B cell (primary cell): ENCODE data around the gene ST8SIA5. TPM values are rescaled to one million over a fixed set of nuclear protein-coding genes. Genes with fewer than 3 reads are reported as not detected.

Source experiments
- ATAC-seq: fragments of 200-7000 bp; cut with Tn5 transposase; one replicate; pipeline ENCODE4 v1.10.0; 2021; ENCODE audit warnings: low read depth, mild to moderate bottlenecking, moderate number of reproducible peaks, moderate library complexity
- CTCF ChIA-PET: fragments of 350-600 bp; sonication (Branson Sonifier 250); formaldehyde crosslinking; loops from one replicate; lab custom pipeline; 2021; ENCODE audit warnings: antibody characterized with exemption, inconsistent platforms; lab: Charles Lee
- POLR2A ChIA-PET: fragments of 350-600 bp; sonication (Branson Sonifier 250); formaldehyde crosslinking; loops from one replicate; lab custom pipeline; 2021; ENCODE audit warnings: antibody characterized with exemption; lab: Charles Lee
- DNase-seq: peaks from one replicate; pipeline ENCODE4 v3.0.0; 2013
- H2AFZ ChIP-seq: 2 replicates; pipeline ENCODE4 v1.6.1; 2012; ENCODE audit warnings: mild to moderate bottlenecking, low read depth, low read length; ENCODE audit not compliant: insufficient read depth, poor library complexity, severe bottlenecking
- H3K27ac ChIP-seq, 2 donors: 1 replicate in 1 of 2; 2 replicates in 1 of 2; pipeline ENCODE4 v1.5.1; 2012 to 2013; ENCODE audit warnings: low read length in 2 of 2, mild to moderate bottlenecking in 2 of 2, moderate library complexity in 1 of 2
- H3K27me3 ChIP-seq, 4 experiments: fragments of 200-600 bp in 1 of 4; sonication (generic) in 1 of 4; replicated peaks in 1 of 4; 1 replicate in 2 of 4; 2 replicates in 2 of 4; pipeline versions ENCODE4 v1.6.1 to v1.7.0; 2013 to 2016; ENCODE audit warnings: low read length in 3 of 4, mild to moderate bottlenecking in 2 of 4, mixed read lengths in 1 of 4, moderate library complexity in 1 of 4; ENCODE audit not compliant: insufficient read depth in 4 of 4, control insufficient read depth in 3 of 4; ENCODE audit errors: control extremely low read depth in 1 of 4
- H3K36me3 ChIP-seq, 2 experiments: replicated peaks in 1 of 2; 1 replicate in 1 of 2; 2 replicates in 1 of 2; pipeline versions ENCODE4 v1.6.1 to v1.7.1; 2013; ENCODE audit warnings: low read length in 1 of 2; ENCODE audit not compliant: insufficient read depth in 2 of 2, control insufficient read depth in 1 of 2; ENCODE audit errors: control extremely low read depth in 1 of 2, extremely low read depth in 1 of 2
- H3K4me1 ChIP-seq, 2 donors: fragments of 200-600 bp in 1 of 2; sonication (generic) in 1 of 2; 1 replicate in 1 of 2; 2 replicates in 1 of 2; pipeline versions ENCODE4 v1.5.1 to v1.6.1; 2013 to 2017; ENCODE audit warnings: low read length in 2 of 2; ENCODE audit not compliant: control insufficient read depth in 2 of 2, insufficient read depth in 2 of 2
- H3K4me2 ChIP-seq: replicated peaks from 2 replicates; pipeline ENCODE3; 2012; ENCODE audit warnings: mild to moderate bottlenecking, low read depth, low read length; ENCODE audit not compliant: poor library complexity, severe bottlenecking
- H3K4me3 ChIP-seq, 5 experiments: fragments of 200-600 bp in 1 of 5; sonication (generic) in 1 of 5; 1 replicate in 3 of 5; 2 replicates in 2 of 5; pipeline versions ENCODE4 v1.5.1 to v1.7.0; 2011 to 2016; ENCODE audit warnings: low read length in 4 of 5, mild to moderate bottlenecking in 4 of 5, low read depth in 2 of 5, control low read depth in 1 of 5, moderate library complexity in 1 of 5; ENCODE audit not compliant: insufficient read depth in 1 of 5; ENCODE audit errors: control extremely low read depth in 1 of 5, extremely low read depth in 1 of 5
- H3K79me2 ChIP-seq: fragments of 200-600 bp; sonication (generic); one replicate; pipeline ENCODE4 v1.6.0; 2016; ENCODE audit warnings: low read length; ENCODE audit not compliant: control insufficient read depth, insufficient read depth
- H3K9ac ChIP-seq: fragments of 200-600 bp; sonication (generic); 2 replicates; pipeline ENCODE4 v1.6.1; 2017; ENCODE audit warnings: mild to moderate bottlenecking, low read length, moderate library complexity
- H3K9me3 ChIP-seq, 3 donors: one replicate each; pipeline versions ENCODE4 v1.6.1 to v1.7.1; 2013; ENCODE audit warnings: low read length in 2 of 3; ENCODE audit not compliant: control insufficient read depth in 2 of 3, insufficient read depth in 1 of 3; ENCODE audit errors: control extremely low read depth in 1 of 3
- H4K20me1 ChIP-seq: 2 replicates; pipeline ENCODE4 v1.6.0; 2012; ENCODE audit warnings: mild to moderate bottlenecking, low read length; ENCODE audit not compliant: insufficient read depth, control insufficient read depth, poor library complexity, severe bottlenecking
- H3K27ac Mint-ChIP-seq: one replicate; pipeline ENCODE4 v1.8.0; 2021; ENCODE audit warnings: mixed read lengths
- H3K27me3 Mint-ChIP-seq: one replicate; pipeline ENCODE4 v1.8.0; 2021; ENCODE audit warnings: mixed read lengths
- H3K4me1 Mint-ChIP-seq: one replicate; pipeline ENCODE4 v1.8.0; 2021; ENCODE audit warnings: mixed read lengths
- H3K4me3 Mint-ChIP-seq: one replicate; pipeline ENCODE4 v1.8.0; 2021; ENCODE audit warnings: mixed read lengths
- H3K9me3 Mint-ChIP-seq: one replicate; pipeline ENCODE4 v1.8.0; 2022; ENCODE audit warnings: mixed read lengths; ENCODE audit not compliant: insufficient read depth
- EZH2 ChIP-seq: IDR thresholded peaks from 2 replicates; pipeline ENCODE4 v1.6.1; 2012; ENCODE audit warnings: borderline replicate concordance, low read depth, mild to moderate bottlenecking, moderate library complexity, low read length; ENCODE audit not compliant: insufficient read depth, poor library complexity, severe bottlenecking
- WGBS: methylation state at CpG from one replicate; pipeline ENCODE4 v1.1.5; 2013; ENCODE audit warnings: missing lambda C conversion rate; ENCODE audit not compliant: insufficient coverage; 5-methylcytosine and 5-hydroxymethylcytosine counted together
- intact Hi-C: fragments of 100-400 bp; cut with micrococcal nuclease; formaldehyde crosslinking; loops from one replicate; pipeline ENCODE4 v1.10.0; 2022
- polyA plus RNA-seq: library from polyadenylated mRNA; depleted of rRNA; stranded (reverse); fragments of >200 nt; gene quantifications from 2 replicates; pipeline ENCODE4 v1.2.3, GENCODE V29; 2012
- total RNA-seq, 2 donors: library from RNA; stranded (reverse); fragments of 120-200 nt in 1 of 2; gene quantifications; 1 replicate in 1 of 2; 2 replicates in 1 of 2; pipeline versions ENCODE4 v1.2.3 to v1.2.4, GENCODE V29; 2013 to 2022
- TF ChIP-seq, protein P1 (sequence below): fragments of 200-600 bp; IDR thresholded peaks from one replicate; pipeline ENCODE4 v1.8.0; 2022; ENCODE audit warnings: antibody characterized with exemption, mild to moderate bottlenecking

The ST8SIA5 gene
- total and polyA plus RNA-seq, 2 donors (not counting 1 experiment from before 2014, with no cell fraction given) = not detected

DNA sequence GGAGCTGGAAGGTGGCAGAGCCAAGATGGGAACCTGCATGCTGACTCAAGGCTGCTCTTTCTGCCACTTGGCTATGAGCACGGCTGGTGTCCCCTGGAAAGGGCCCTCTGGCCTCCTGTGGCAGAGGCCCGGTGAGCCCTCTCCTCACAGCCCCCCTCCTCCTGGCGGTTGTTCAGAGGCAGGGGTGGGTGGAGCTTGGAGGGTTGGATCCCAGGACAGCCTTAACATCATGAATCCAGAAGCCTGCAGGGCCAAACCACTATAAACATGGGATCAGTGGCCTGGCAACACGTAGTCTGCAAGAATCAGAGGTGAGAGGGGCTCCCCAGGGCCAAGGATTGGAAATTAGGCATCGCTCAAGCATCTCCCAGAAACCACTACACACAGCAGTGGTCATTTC is 51.3 kb downstream of the ST8SIA5 start:
- Histone ChIP-seq H3K4me2 (no peak overlapping the region), H3K4me1 (no peaks in the 10 kb centered on the region), H3K27me3 (no peaks in the 10 kb centered on the region), H2AFZ (no peak overlapping the region), H3K9me3 (no peaks in the 10 kb centered on the region), H3K79me2 (no peaks in the 10 kb centered on the region), H4K20me1 (no peaks in the 10 kb centered on the region), H3K27ac (no peak overlapping the region), H3K9ac (no peak overlapping the region), H3K4me3 (no peak overlapping the region), H3K36me3 (no peaks in the 10 kb centered on the region)
- ATAC-seq (no peak), DNase-seq (no peak)
- Mint-ChIP-seq H3K4me1 (no peaks in the 10 kb centered on the region), H3K27ac (no peak overlapping the region), H3K9me3 (no peaks in the 10 kb centered on the region), H3K4me3 (no peak overlapping the region), H3K27me3 (no peaks in the 10 kb centered on the region)
- CTCF ChIA-PET = no interaction called here
- WGBS = 88% methylated on average over 1 of the region's 5 CpGs
- intact Hi-C loops = no loop called here
- POLR2A ChIA-PET = no interaction called here
- TF ChIP-seq EZH2 = no peak
- TF ChIP-seq, protein P1, sequence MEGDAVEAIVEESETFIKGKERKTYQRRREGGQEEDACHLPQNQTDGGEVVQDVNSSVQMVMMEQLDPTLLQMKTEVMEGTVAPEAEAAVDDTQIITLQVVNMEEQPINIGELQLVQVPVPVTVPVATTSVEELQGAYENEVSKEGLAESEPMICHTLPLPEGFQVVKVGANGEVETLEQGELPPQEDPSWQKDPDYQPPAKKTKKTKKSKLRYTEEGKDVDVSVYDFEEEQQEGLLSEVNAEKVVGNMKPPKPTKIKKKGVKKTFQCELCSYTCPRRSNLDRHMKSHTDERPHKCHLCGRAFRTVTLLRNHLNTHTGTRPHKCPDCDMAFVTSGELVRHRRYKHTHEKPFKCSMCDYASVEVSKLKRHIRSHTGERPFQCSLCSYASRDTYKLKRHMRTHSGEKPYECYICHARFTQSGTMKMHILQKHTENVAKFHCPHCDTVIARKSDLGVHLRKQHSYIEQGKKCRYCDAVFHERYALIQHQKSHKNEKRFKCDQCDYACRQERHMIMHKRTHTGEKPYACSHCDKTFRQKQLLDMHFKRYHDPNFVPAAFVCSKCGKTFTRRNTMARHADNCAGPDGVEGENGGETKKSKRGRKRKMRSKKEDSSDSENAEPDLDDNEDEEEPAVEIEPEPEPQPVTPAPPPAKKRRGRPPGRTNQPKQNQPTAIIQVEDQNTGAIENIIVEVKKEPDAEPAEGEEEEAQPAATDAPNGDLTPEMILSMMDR = no peak

DNA sequence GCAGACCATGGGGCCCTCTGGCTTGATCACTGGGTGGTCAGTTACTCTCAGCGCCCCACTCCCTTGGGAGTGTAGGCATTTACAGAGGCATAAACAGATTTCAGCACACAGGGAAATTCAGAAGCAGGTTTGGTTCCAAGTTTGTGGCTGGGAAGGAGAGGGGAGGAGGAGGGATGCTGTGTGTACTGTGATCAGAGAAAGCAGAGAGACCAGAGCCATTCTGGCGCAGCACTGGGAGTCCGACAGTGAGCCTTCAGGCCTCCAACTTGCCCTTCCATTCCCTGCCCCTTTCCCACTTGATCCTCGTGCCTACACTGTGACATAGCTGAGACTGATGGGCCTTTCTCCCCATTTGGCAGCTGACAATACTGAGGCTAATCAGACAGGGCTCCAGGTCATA is 52.0 kb downstream of the ST8SIA5 start:
- Histone ChIP-seq H3K9me3 (no peaks in the 10 kb centered on the region), H3K27ac (no peak overlapping the region), H3K4me2 (no peak overlapping the region), H4K20me1 (no peaks in the 10 kb centered on the region), H2AFZ (no peak overlapping the region), H3K27me3 (no peaks in the 10 kb centered on the region), H3K4me1 (no peaks in the 10 kb centered on the region), H3K36me3 (no peaks in the 10 kb centered on the region), H3K9ac (no peak overlapping the region), H3K79me2 (no peaks in the 10 kb centered on the region), H3K4me3 (no peak overlapping the region)
- TF ChIP-seq, protein P1 = no peak
- no peak for TF ChIP-seq EZH2
- H3K4me1 Mint-ChIP-seq = no peaks in the 10 kb centered on the region
- CTCF ChIA-PET = no interaction called here
- intact Hi-C loops = no loop called here
- POLR2A ChIA-PET = no interaction called here
- H3K4me3 Mint-ChIP-seq = no peak overlapping the region
- WGBS = 90% methylated on average over 4 of the region's 4 CpGs
- H3K9me3 Mint-ChIP-seq = no peaks in the 10 kb centered on the region
- DNase-seq (no peak), ATAC-seq (no peak)
- no peaks in the 10 kb centered on the region for H3K27me3 Mint-ChIP-seq
- no peak overlapping the region for H3K27ac Mint-ChIP-seq
